Measurements from ENCODE around the gene TAB2. TPM values are rescaled to one million over a fixed set of nuclear protein-coding genes. Genes with fewer than 3 reads are reported as not detected.
"Not testable (repeated sequence)": the region's sequence is repeated elsewhere in the genome, so short reads cannot be mapped to it uniquely, and the experiment has no call there.

The TAB2 gene
- total RNA-seq, 1 donor from 2014 or later: 60.9 TPM

- Histone ChIP-seq H3K4me3 (no peak overlapping the region), H3K27me3 (ENCODE audit: low read depth) (no peaks in the 10 kb centered on the region), H3K27ac (no peak overlapping the region), H3K36me3 (peaks cover 4% of the 10 kb centered on the region), H3K4me1 (peaks cover 11% of the 10 kb centered on the region), H3K9me3 (no peaks in the 10 kb centered on the region)
- no peak for TF ChIP-seq CTCF (IDR thresholded peaks at IDR 0.05)
- peak in 1 of 2 donors; percentile 35 for ATAC-seq
- intact Hi-C loops (cut with DNase I): no loop called here
- no peak for DNase-seq
These were observed 142.2 kb downstream of the TAB2 start for GRCh38 chr6:149459761-149460160.

GRCh38 chr6:149460249-149460648 is 142.7 kb downstream of the TAB2 start:
- H3K36me3 ChIP-seq; H3K9me3 ChIP-seq; H3K27ac ChIP-seq; H3K4me3 ChIP-seq; H3K27me3 ChIP-seq (ENCODE audit: low read depth); intact Hi-C loops (cut with DNase I); H3K4me1 ChIP-seq; DNase-seq: not testable (repeated sequence)
- peak in 1 of 2 donors; percentile 77 for ATAC-seq

Other genes starting within 250 kb of the TAB2 start
- gene SUMO4, start 82.5 kb downstream of the TAB2 start, total RNA-seq: 2.0 TPM
- gene ZC3H12D, start 167.3 kb downstream of the TAB2 start, total RNA-seq: 2.6 TPM
- 28.9 TPM for gene PPIL4, start 228.3 kb downstream of the TAB2 start, total RNA-seq
- gene GINM1, start 248.7 kb downstream of the TAB2 start, total RNA-seq: 39.3 TPM